ENCODE measurements around the gene PTPRG.

DNA sequence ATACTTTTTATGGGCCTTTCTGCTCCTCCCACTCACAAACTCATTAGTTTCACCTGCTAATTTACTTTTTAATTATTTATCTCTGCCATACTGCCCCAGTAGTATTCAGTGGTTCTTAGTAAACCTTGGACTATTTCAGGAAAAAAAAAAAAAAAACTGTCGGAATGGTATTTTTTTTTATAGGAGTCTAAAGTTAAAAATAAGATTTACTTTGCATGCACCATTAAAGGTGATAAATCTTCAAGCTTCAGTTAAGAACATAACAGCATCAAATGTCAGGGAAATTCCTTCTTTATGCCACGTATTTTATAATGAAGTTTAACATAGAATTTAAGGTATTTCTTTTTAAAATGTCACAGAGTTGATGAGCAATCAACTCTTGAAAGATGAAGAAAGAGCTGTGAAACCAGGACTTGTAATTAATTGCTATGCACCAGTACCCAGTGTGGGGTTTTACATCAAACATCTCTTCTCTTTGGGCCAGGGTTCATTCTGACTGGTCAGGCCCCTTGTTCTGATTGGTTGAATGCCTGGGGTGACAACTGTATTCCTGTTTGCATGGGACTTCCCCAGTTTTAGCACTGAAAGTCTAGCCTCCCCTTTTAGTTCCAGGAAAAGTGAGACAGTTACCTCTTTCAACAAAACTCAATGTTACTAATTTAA is 40.3 kb upstream of the PTPRG start:
- TF ChIP-seq EZH2 (IDR thresholded peaks at IDR 0.05; ENCODE audit: low read length, missing control alignments) (no peak), CTCF (conservative IDR thresholded peaks at IDR 0.05 in 1 of 2, IDR thresholded peaks at IDR 0.05 in 1 of 2; ENCODE audit: low read depth in 1 of 2, low read length in 2 of 2) (no peak)
